Measurements from ENCODE around the gene RAB11FIP3.

DNA sequence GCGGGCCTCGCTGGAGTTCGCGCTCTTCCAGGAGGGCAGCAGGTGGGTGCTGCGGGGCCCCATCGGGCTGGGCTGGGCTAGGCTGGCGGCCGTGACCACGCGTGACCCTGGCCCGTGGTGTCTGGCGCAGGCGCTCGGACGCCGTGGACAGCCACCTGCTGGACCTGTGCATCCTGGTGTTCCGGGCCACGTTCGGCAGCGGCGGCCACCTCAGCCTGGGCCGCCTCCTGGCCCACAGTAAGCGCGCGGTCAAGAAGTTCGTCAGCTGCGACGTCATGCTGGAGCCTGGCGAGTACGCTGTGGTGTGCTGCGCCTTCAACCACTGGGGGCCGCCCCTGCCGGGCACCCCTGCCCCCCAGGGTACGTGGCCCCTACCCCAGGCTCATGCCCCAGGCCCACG is 126.7 kb downstream of the RAB11FIP3 start:
- TF ChIP-seq CTCF (IDR thresholded peaks at IDR 0.05) (no peak), KDM1A (IDR thresholded peaks at IDR 0.05; ENCODE audit: low read depth) (no peak), POLR2A (IDR thresholded peaks at IDR 0.05; ENCODE audit: low read length) (no peak), SMC3 (IDR thresholded peaks at IDR 0.05) (no peak), RNF2 (IDR thresholded peaks at IDR 0.05; ENCODE audit: borderline replicate concordance, low read depth) (no peak), RCOR1 (IDR thresholded peaks at IDR 0.05; ENCODE audit: low read depth, low read length) (no peak), PHF8 (IDR thresholded peaks at IDR 0.05; ENCODE audit: borderline replicate concordance, low read depth) (no peak), RFX5 (IDR thresholded peaks at IDR 0.05) (no peak), CEBPB (IDR thresholded peaks at IDR 0.05) (no peak), EP300 (IDR thresholded peaks at IDR 0.05) (no peak), BHLHE40 (IDR thresholded peaks at IDR 0.05; ENCODE audit: low read depth, low read length) (no peak)
- TF ChIP-seq, protein P1, sequence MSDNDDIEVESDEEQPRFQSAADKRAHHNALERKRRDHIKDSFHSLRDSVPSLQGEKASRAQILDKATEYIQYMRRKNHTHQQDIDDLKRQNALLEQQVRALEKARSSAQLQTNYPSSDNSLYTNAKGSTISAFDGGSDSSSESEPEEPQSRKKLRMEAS (IDR thresholded peaks at IDR 0.05) = no peak
- TF ChIP-seq, protein P2, sequence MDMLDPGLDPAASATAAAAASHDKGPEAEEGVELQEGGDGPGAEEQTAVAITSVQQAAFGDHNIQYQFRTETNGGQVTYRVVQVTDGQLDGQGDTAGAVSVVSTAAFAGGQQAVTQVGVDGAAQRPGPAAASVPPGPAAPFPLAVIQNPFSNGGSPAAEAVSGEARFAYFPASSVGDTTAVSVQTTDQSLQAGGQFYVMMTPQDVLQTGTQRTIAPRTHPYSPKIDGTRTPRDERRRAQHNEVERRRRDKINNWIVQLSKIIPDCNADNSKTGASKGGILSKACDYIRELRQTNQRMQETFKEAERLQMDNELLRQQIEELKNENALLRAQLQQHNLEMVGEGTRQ (IDR thresholded peaks at IDR 0.05) = no peak

All from A549 (cell line).